ENCODE measurements around the gene A2M.

A2M gene

DNA sequence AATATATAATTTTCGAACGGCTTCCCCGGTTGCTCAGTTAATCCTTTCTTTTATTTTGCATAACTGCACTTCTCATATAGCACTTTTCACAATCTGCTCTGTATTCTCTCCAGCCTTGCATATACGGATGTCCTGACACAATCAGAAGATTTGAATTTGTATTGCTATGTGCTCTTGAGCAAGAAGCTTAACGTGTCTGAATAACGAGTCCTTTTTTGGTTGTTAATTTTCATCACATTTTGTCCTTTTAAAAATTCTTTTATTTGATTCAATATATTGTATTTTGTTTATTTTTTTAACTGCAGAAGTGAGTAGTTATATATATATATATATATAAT is 17.6 kb downstream of the A2M start:
- no peak for DNase-seq

DNA sequence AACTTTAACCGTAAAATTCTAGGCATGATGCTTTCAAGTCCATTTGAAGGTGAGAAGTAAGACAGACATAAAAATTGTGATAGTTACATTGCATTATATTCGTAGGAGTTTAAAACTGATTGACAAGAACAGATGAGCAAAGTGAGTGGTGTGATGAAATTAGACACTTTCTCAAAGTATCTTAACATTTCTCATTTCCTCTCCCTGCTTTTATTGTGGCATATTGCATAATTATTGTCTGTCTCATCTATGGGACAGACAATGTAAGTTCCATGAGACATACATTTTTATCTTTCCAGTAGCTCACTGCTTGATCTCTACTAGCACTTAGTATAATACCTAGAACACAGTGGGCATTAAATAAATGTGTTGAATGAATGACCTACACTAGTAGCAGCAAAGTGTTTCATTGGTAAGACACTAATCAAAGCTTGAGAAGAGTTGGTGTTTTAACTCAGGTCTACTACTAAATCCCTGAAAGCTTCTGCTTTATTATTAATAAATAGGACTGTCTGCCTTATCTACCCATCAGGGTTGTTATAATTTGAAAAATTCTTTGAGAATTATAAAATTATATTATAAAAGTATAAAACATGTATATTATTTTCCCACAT is 19.0 kb downstream of the A2M start:
- DNase-seq = no peak

DNA sequence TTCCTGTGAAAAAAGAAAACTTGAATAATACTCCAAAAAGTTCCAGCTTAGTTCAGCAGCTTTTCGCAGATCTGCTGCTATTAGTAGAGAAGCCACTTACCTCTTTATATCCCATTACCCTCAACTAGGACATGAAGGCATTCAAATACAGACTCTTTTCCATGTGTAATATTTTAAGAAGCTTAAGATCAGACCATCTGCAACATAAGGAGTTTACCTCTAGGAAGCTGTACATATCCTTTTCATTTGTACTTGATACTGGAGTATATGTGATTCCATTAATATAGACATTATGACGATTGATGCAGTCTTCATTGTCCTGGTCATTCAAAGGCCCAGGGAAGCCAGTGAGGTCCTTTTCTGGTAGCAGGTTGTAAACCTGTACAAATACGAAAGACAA is 20.4 kb downstream of the A2M start:
- DNase-seq = no peak

DNA sequence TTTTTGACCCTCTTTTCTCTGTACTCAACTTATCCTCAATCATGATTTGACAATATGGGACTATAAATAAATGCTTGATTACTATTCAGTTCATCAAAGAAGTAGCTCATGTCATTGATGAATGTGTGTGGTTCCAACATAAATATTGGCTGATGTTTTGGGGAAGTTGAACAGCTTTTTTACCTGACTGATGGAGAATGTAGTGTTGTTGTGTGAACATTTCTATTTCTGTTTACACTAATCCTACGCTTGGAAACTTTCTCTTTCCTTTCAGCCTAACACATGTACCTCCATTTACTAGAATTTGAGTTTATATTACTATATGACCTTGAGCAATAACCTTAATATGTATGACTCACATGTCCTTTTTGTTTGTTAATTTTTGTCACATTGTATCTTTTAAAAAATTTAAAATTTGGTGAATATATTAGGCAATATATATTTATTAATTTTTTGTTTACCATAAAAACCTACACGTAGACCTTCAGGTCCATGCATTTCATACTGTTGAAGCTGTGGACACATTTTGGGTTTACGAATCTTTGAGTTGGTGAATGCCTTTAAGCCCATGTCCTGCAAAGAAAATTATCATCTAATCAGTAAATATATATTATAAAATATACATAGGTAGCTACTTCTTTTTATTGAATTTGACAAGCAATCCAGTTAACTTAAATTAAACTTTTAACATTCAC is 21.1 kb downstream of the A2M start:
- DNase-seq = no peak

DNA sequence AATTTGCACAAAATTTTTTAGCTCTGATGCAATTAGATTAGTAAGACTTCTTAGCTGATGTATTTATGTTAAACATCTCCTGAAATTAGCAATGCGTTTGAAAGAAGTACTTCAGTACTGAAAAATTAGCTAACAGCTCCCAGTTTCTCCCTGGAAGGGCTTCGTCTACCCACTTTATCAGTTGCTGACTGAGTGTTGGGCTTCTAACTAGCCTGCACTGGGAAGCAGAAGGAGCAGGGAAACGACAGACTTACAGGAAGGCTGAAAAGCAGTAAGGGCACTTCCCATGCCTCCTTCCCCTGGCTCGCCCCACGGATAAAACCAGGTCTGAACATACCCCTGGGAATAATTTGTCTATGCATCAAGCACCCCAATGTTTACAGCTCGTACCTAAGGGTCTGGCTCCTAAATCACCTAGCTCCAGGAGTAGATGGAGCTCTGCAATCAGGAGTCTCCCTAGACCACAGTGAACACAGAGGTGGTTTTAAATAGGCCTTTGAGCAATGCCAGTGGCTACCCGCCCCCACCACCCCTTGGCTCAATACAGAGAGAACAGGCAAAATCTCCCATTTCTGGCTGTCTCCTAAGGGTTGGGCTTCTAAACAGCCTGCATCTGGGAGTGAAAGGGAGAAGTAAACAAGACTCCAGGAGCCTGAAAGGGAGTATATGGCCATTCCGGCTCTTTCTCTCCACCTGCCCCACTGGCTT is 23.7 kb downstream of the A2M start:
- no peak for DNase-seq

DNA sequence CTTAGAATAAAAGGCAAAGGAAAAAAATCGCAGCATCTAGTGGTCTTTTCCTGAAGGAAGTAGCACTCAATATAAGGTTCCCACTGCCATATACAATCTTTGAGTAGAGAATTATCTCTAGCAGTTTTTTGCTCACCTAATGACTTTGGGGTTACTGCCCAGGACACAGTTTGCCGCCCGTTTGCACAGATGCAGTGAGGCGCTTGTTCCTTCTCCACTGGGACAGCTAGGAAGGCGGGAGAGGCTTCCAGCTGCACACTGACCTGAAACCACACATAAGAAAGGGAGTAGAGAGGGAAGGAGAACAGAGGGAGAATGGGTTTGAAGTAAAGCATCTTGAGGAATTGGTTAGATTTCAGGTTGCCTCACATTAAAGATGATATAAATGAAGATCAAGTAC is 25.5 kb downstream of the A2M start:
- no peak for DNase-seq

DNA sequence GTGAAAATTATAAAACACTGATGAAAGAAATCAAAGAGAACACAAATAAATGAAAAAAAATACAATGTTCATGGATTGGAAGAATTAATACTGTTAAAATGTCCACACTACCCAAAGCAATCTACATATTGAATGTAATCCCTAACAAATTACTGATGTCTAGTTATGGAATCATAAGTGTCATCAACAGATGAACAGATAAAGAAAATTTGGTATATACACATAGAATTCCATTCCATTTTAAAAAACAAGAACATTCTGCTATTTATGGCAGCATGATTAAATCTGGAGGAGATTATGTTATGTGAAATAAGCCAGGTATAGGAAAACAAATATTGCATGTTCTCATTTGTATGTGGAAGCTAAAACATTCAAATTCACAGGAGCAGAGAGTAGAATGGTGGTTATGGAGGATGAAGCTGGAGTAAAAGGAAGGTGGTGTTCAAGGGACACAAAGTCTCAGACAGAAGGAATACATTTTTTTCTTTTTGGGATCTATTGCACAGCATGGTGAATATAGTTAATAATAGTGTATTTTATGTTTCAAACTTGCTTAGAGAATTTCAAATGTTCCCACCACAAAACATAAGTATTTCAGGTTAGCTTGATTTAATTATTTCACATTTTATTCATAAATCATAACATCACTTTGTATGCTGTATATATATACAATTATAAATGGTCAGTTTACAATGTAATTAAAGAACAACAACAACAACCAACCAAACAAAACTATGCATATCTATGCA is 28.5 kb downstream of the A2M start:
- no peak for DNase-seq

DNA sequence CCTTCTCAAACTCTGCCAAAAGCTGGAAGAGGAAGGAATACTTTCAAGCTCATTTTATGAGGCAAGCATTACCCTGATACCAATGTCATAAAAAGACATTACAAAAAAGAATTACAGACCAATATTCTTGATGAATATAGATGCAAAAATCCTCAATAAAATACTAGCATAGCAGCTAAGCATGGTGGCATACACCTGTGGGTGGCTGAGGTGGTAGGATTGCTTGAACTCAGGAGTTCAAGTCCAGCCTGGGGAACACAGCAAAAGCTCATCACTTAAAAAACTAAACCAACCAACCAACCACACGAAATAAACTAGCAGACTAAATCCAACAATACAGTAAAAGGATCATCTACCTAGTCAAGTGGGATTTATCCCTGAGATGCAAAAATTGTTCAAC is 29.6 kb downstream of the A2M start:
- DNase-seq = no peak

DNA sequence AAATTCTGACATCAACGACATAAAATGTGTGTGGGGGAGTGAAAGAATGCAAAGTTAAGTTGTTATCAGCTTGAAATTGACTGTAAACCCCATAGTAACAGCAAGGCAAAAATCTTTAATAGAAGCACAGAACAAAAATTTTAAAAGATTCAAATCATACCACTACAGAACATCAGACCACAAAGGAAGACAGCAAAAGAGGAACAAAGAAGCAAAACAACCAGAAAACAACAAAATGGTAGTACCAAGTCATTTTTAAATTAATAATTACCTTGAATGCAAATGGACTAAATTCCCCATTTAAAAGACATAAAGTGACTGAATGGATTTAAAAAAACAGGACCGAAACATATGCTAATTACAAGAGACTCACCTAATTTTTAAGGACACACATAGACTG is 31.3 kb downstream of the A2M start:
- DNase-seq = no peak

DNA sequence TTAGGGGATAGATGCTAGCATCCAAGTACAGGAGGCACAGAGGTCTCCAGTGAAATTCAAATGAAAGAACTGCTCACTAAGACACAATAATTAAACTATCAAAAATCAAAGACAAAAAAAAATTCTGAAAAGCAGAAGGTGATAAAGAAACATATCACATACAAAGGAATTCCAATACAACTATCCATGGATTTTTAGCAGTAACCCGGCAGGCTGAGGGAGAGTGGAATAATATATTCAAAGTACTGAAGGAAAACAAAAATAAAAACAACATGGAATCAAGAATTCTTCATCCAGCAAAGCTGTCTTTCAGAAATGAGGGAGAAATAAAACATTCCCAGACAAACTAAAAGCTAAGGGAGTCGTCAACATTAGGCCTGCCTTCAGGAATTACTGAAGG is 31.9 kb downstream of the A2M start:
- no peak for DNase-seq

DNA sequence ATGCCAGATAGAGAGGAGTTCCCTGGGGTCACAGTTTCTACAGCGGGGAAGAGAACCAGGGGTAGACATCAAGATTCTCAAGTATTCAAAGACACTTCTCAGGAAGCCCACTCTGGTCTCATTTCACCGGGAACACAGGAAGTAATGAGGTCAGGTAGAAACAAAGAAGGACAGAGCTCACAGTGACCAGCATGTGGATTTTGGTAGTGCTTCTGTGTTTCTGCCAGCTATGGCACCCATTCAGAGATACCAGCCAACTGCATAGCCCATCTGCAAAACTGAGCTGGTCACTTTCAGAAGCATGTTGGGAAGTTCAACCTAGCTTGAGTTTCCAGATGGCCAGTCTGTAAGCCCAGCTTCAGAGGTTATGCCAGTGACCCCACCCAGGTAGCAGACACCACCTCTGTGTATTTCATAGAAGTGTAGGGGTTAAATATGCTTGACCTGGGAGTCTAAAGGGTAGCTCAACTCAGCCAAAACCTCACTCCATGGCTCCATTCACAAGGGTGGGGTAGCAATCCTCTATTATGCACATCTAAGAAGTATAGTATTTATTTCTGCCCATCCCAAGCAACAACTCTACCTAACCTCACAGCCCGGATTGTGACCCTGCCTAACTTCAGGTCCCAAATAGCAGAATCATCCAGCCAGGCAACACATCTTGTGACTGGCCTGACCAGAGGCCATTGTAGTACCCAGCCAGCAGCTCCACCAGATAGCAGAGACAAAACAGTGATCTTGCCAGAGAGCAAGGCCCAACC is 33.9 kb downstream of the A2M start:
- no peak for DNase-seq

DNA sequence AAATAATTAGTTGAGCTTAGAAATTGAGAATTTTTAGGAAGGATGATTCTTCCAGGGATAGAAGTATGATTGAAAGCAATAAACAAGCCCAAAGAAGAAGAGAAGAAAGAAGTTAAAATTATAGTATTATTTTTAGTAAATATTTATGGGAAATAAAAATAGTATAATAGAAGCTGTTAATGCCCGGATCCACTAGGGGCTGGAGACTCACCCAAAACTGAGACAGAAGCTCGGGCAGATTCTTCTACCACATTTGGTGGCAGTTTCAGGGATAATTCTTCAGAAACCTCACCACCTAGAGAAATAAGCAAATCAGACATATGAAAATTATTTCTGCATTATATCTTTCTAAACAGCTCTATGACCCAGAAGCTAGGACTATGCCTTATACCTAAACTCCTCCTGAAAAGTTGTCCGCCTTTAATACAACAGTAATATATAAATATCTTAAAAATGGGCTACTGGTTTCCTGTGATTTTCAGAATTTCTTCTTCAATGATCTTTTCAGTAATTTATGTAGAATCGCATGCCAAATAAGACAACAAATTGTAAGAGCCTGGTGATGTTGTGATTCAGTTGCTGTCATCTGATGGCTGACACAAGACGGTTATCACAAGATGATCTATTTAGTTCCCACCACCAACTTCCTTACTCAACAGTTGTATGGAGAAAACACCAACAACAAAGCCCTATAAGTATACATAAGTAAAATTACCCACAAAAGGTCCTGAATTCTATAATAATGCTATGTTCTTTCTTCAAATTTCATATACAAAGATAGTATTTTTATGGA is 35.6 kb downstream of the A2M start:
- no peak for DNase-seq

DNA sequence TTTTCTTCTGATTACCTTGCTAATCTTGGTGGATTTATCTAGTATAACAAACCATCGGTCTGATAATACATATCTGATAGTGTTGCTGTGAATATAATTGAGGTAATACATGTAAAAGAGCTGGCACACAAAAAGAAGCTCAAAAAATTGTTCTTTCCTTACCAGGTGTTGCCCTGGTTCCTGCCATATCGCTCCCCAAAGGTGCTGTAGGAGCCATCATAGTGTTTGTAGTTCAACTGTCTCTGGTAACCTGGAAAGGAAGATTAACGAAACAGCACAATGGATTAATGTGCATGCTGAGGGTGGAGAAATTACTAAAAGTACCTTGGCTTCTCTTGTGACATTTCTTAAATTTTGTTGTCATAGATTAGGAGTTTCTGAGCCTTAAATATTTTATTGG is 36.6 kb downstream of the A2M start:
- DNase-seq = no peak

DNA sequence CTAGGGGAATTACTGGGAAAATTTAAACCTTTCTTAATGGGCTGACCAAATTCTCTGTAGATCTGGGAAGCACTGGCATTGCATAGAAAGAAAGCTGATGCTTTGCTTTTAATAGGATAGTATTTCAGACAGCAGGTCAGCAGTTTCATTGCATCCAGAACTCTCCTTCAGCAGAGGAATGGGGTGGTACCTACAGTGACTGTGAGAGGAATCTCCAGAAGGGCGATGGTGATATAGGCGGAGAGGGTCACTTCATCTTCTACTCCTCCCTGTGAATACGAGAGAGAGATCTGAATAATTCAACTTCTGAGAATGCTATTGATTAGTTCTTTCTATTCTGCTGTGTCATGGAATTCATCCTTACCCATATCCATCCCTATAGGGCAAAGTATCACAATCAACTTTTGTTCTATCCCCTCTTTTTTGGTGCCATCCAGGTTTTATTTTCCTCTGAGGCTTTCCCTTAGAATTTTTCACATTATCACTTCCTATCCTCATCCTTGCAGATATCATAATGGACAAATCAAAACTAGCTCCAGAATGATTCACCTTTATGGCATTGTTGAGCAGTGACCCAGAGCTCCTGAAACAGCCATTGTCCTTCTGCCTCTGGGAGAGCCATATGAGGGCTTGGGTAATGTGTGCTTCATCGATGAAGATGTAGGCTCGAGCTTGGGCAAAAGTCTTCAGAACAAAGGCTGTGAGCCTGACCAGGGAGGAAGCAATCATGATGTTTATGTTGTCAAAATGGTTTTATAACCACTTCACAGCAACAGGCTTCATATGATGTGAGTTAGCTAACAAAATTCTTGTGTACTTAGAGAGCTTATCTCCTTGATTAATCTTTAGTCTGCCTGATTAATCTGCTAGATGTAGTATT is 38.3 kb downstream of the A2M start:
- DNase-seq = no peak

DNA sequence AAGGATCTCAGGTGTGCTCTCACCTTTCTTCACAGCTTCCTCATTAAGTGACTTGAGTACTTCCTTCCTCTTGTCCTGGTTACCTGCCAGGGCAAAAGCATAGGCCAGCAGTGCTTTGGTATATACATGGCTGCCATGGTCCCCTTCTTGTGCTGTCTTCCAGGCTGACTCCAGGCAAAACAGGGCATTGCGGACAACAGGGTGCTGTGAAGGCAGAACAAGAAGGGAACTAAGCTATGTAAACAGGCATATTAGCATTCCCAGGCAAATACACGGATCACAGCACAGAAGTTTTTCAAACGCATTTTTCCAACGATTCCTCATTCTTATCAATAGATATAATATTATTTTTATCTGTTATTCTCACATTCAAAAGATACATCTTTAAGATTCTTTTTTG is 39.0 kb downstream of the A2M start:
- no peak for DNase-seq

DNA sequence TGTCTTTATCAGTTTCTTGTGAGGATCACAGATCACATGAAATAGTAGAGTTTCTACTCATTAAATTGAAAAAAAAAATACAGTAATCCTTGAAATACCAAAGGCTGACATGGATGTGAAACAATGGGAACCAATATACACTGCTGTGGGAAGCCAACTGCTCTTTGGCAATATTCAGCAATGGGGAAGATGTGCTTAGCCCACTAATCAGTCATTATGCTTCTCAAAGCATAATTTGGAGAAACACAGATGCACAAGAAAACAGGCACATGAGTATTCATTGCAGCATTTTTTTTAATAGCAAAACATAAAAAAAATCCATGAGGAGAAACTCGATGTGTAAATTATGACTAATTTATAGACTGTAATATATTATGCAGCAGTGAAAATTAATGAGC is 40.6 kb downstream of the A2M start:
- DNase-seq = no peak

DNA sequence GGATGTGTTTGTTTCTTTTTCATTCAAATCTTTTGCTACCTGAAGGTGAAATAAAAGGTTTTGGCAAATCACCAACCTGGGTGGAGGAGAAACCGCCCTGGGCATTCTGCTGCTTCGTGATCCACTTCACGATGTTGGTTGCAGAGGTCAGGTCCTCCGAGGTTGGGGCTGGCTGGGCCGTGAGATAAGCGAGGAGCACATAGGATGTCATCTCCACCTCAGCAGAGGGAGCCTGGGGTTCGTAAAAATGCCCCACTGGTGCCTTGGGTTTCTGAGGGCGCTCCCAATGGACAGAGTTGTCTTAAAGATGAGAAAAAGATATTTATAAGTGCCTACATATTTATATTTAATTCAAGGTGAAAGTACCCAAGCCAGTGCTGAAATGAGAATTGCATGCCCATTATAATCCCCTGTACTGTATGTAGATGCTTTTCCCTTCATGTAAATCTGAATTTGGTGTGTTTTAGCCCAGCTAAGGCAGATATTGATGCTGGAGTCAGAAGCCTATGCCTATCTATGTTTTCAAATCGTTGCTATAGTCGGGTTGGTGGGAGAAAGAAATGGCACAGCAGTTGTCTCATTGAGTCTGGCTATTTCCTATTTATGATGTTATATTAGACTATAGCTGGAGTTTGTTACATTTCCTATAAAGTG is 41.1 kb downstream of the A2M start:
- DNase-seq = no peak

DNA sequence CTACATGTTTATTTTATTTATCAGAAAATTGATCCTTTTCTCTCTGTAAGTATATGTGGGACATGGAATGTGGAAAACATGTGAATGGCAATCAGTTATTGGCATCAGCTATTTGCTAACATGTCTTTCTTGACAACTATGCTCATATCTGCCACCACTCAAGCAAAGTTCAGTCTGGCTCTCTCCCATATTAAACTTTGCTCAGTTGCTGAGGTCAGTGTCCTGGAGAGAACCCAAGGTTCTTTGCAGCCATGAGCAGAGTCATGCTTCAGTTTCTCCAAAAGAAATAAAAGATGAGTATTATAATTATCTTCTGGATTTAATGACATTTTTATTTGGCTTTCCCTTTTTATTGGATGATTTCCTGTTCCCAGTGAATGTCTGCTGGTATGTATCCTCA is 42.6 kb downstream of the A2M start:
- no peak for DNase-seq

DNA sequence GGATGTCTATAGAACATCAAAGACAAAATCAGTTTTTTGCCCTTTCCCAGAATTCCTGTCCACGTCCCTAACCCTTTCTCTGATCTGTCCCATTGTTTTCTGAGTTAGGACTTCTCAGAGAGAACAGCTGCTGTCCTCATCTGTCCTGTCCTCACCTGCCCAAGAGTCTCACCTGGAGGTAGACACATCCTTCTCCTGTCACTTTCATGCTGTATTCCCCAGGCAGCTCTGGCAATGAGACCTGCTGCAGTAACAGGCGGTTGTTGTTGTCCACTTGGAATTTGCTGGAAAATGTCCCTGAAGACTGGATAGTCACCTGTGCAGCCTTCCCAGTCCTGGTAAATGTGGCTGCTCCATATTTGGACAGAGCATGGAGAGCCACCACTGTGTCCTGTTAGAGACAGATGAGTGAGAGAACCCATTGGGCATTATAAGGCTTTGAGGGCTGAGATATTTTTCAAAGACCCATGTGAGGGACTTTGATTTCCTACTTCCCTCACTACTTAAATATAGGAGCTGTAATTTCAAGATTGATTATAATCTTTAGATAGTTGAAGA is 43.2 kb downstream of the A2M start:
- no peak for DNase-seq

DNA sequence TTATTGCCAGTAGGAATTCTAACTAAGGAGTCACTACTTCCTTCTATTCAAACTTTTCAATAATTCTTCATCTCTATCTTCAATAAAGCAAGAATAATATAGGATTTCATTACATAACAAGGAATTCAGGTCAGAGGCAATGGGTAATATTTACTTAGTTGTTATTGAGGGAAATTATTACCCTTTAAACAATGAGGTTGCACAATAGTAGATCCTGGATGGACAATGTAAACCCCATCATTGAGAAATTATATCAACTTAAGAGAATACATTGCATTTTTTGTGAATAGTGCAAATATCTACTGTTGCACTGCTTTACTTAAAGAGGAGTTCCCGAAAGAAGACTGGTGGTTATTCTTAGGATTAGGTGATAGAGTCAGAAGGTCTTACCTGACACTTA is 43.8 kb downstream of the A2M start:
- DNase-seq = no peak
